WTC11 (cell line): ENCODE results near the gene CNFN. TPM values are rescaled to one million over a fixed set of nuclear protein-coding genes. Genes with fewer than 3 reads are reported as not detected.

Source experiments
- ATAC-seq: fragments of 200-7000 bp; cut with Tn5 transposase; 2 replicates; pipeline ENCODE4 v1.10.0; 2021; ENCODE audit warnings: mild to moderate bottlenecking, moderate library complexity
- Bru-seq: library from RNA; stranded (reverse); fragments of 400-500 nt; gene quantifications from one replicate; lab custom pipeline; 2021; lab: Mats Ljungman, UMichigan
- CTCF ChIA-PET: fragments of 300-600 bp; sonication (Branson Sonifier 250); formaldehyde crosslinking; loops from one replicate; lab custom pipeline; 2021; ENCODE audit warnings: antibody characterized with exemption; lab: Charles Lee
- POLR2A ChIA-PET: fragments of 350-600 bp; sonication (Branson Sonifier 250); formaldehyde crosslinking; loops from one replicate; lab custom pipeline; 2021; ENCODE audit warnings: antibody characterized with exemption; lab: Charles Lee
- DNase-seq: peaks from one replicate; pipeline ENCODE4 v3.0.0; 2021; ENCODE audit warnings: low spot score
- H3K27ac Mint-ChIP-seq: 2 replicates; pipeline ENCODE4 v1.8.0; 2021; ENCODE audit warnings: mixed read lengths
- H3K27me3 Mint-ChIP-seq: 2 replicates; pipeline ENCODE4 v1.8.0; 2021; ENCODE audit warnings: low read depth, mild to moderate bottlenecking, moderate library complexity, mixed read lengths
- H3K36me3 Mint-ChIP-seq: 2 replicates; pipeline ENCODE4 v1.8.0; 2021; ENCODE audit warnings: mixed read lengths
- H3K4me1 Mint-ChIP-seq: 2 replicates; pipeline ENCODE4 v1.8.0; 2022; ENCODE audit warnings: mixed read lengths
- H3K4me3 Mint-ChIP-seq: 2 replicates; pipeline ENCODE4 v1.8.0; 2021; ENCODE audit warnings: mild to moderate bottlenecking, moderate library complexity, mixed read lengths
- H3K9me3 Mint-ChIP-seq: 2 replicates; pipeline ENCODE4 v1.8.0; 2021; ENCODE audit warnings: mixed read lengths
- ESRRA ChIP-seq: sonication (generic); formaldehyde crosslinking; IDR thresholded peaks from 2 replicates; pipeline ENCODE4 v1.8.1; 2022; ENCODE audit warnings: mild to moderate bottlenecking, missing genetic modification reagents, borderline replicate concordance
- ETV6 ChIP-seq: sonication (generic); formaldehyde crosslinking; IDR thresholded peaks from 2 replicates; pipeline ENCODE4 v1.8.1; 2022; ENCODE audit warnings: mild to moderate bottlenecking, missing genetic modification reagents
- FOXJ3 ChIP-seq: sonication (generic); formaldehyde crosslinking; IDR thresholded peaks from 2 replicates; pipeline ENCODE4 v1.9.0; 2021; ENCODE audit warnings: missing genetic modification reagents, mild to moderate bottlenecking, borderline replicate concordance
- GRHL2 ChIP-seq: fragments of 250-450 bp; sonication (Bioruptor Pico); IDR thresholded peaks from 2 replicates; pipeline ENCODE4 v1.8.0; 2022; ENCODE audit warnings: mild to moderate bottlenecking, moderate library complexity; ENCODE audit not compliant: insufficient replicate concordance, severe bottlenecking
- GTF2I ChIP-seq: fragments of 250-450 bp; sonication (Bioruptor Pico); conservative IDR thresholded peaks from 2 replicates; pipeline ENCODE4 v1.4.0; 2021; ENCODE audit warnings: mild to moderate bottlenecking
- NR3C1 ChIP-seq: sonication (generic); formaldehyde crosslinking; conservative IDR thresholded peaks from 2 replicates; pipeline ENCODE4 v1.8.1; 2023; ENCODE audit warnings: low read depth, mild to moderate bottlenecking, missing genetic modification reagents
- SMAD3 ChIP-seq: sonication (generic); formaldehyde crosslinking; IDR thresholded peaks from 2 replicates; pipeline ENCODE4 v1.8.0; 2022; ENCODE audit warnings: missing genetic modification reagents, mild to moderate bottlenecking, borderline replicate concordance
- SOX15 ChIP-seq: fragments of 250-450 bp; sonication (Bioruptor Pico); IDR thresholded peaks from 2 replicates; pipeline ENCODE4 v1.9.0; 2021; ENCODE audit warnings: mild to moderate bottlenecking
- STAT6 ChIP-seq: sonication (generic); formaldehyde crosslinking; conservative IDR thresholded peaks from 2 replicates; pipeline ENCODE4 v1.8.1; 2023; ENCODE audit warnings: mild to moderate bottlenecking, low read depth, missing genetic modification reagents, moderate library complexity
- USF2 ChIP-seq: sonication (generic); formaldehyde crosslinking; IDR thresholded peaks from 2 replicates; pipeline ENCODE4 v1.8.1; 2023; ENCODE audit warnings: mild to moderate bottlenecking, missing genetic modification reagents, moderate library complexity
- ZNF219 ChIP-seq: sonication (generic); formaldehyde crosslinking; IDR thresholded peaks from 2 replicates; pipeline ENCODE4 v1.8.0; 2023; ENCODE audit warnings: missing genetic modification reagents, mild to moderate bottlenecking, borderline replicate concordance
- ZNF232 ChIP-seq: sonication (generic); formaldehyde crosslinking; IDR thresholded peaks from 2 replicates; pipeline ENCODE4 v1.8.0; 2022; ENCODE audit warnings: mild to moderate bottlenecking, missing genetic modification reagents
- ZNF671 ChIP-seq: fragments of 250-450 bp; sonication (Bioruptor Pico); IDR thresholded peaks from 2 replicates; pipeline ENCODE4 v1.8.0; 2021; ENCODE audit warnings: mild to moderate bottlenecking
- long read RNA-seq, 3 experiments: library from RNA in 1 of 3; library from capped mRNA in 1 of 3; library from polyadenylated mRNA in 1 of 3; unstranded in 2 of 3; stranded (forward) in 1 of 3; transcript quantifications; one replicate each; pipeline ENCODE4 v2.0.0, GENCODE V29; 2021
- total RNA-seq: library from RNA; stranded (reverse); gene quantifications from 3 replicates; pipeline ENCODE4 v1.2.3, GENCODE V29; 2021
- TF ChIP-seq, protein P1 (sequence below): sonication (generic); formaldehyde crosslinking; conservative IDR thresholded peaks from 2 replicates; pipeline ENCODE4 v1.8.1; 2022; ENCODE audit warnings: mild to moderate bottlenecking, missing genetic modification reagents
- TF ChIP-seq, protein P2 (sequence below): sonication (generic); formaldehyde crosslinking; IDR thresholded peaks from 2 replicates; pipeline ENCODE4 v1.8.0; 2022; ENCODE audit warnings: mild to moderate bottlenecking, missing genetic modification reagents
- TF ChIP-seq, protein P3 (sequence below): fragments of 200-600 bp; IDR thresholded peaks from 2 replicates; pipeline ENCODE4 v1.8.0; 2022; ENCODE audit warnings: antibody characterized with exemption
- TF ChIP-seq, protein P4 (sequence below): sonication (generic); formaldehyde crosslinking; IDR thresholded peaks from 2 replicates; pipeline ENCODE4 v1.8.1; 2023; ENCODE audit warnings: mild to moderate bottlenecking, missing genetic modification reagents
- TF ChIP-seq, protein P5 (sequence below): sonication (generic); formaldehyde crosslinking; IDR thresholded peaks from 2 replicates; pipeline ENCODE4 v1.8.1; 2023; ENCODE audit warnings: mild to moderate bottlenecking, missing genetic modification reagents, moderate library complexity
- TF ChIP-seq, protein P6 (sequence below): sonication (generic); formaldehyde crosslinking; IDR thresholded peaks from 2 replicates; pipeline ENCODE4 v1.8.0; 2022; ENCODE audit warnings: mild to moderate bottlenecking, missing genetic modification reagents

Gene CNFN, protein sequence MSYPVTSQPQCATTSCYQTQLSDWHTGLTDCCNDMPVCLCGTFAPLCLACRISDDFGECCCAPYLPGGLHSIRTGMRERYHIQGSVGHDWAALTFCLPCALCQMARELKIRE
- total RNA-seq (9.6 to 14.8 TPM (median 11.5 TPM) in 3 replicates), Bru-seq, nascent RNA (percentile 21 among the genes with signal in this experiment)
- long read RNA-seq, experiment 1, partial matches to known transcripts: 8 of 8 reads
- long read RNA-seq, experiment 1, other reads (novel, unspliced or antisense): 0 of 8 reads
- long read RNA-seq, experiment 2, partial matches to known transcripts: 18 of 18 reads
- long read RNA-seq, experiment 2, other reads (novel, unspliced or antisense): 0 of 18 reads
- long read RNA-seq, experiment 3: 0 reads

DNA sequence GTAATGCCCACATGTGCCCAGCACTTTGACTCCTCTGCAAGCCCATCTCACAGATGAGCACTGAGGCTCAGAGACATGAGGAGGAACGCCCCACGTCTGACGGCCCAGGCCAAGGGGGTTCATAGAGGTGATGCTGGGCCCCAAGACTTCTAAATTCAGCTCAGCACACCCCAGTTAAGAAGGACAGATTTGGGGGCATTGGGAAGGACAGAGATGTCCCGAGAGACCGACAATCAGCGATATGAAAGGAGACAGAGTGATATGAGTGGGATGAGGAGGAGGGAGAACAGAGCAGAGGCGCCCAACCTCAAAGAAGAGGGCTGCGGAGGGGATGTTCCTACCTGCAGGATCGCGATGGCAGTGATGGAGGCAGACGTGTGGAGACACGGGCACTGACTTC, at the start of gene CNFN:
Gene CNFN, minus strand, starts transcription at position 399 of the 400 bp plus-strand sequence. CDS start 1,260 bp downstream, outside the sequence.
- no peak within 1 kb of the TSS for H3K4me3 Mint-ChIP-seq
- no peak for TF ChIP-seq STAT6 (CRISPR knock-in tag)
- TF ChIP-seq, protein P1, sequence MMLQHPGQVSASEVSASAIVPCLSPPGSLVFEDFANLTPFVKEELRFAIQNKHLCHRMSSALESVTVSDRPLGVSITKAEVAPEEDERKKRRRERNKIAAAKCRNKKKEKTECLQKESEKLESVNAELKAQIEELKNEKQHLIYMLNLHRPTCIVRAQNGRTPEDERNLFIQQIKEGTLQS (CRISPR knock-in tag): no peak
- TF ChIP-seq, protein P2, sequence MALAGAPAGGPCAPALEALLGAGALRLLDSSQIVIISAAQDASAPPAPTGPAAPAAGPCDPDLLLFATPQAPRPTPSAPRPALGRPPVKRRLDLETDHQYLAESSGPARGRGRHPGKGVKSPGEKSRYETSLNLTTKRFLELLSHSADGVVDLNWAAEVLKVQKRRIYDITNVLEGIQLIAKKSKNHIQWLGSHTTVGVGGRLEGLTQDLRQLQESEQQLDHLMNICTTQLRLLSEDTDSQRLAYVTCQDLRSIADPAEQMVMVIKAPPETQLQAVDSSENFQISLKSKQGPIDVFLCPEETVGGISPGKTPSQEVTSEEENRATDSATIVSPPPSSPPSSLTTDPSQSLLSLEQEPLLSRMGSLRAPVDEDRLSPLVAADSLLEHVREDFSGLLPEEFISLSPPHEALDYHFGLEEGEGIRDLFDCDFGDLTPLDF: no peak
- TF ChIP-seq ESRRA (CRISPR knock-in tag): no peak
- no peak for TF ChIP-seq ETV6 (CRISPR knock-in tag)
- no peak for TF ChIP-seq SMAD3
- TF ChIP-seq SOX15 (CRISPR knock-in tag): no peak
- TF ChIP-seq FOXJ3: no peak
- no peak for TF ChIP-seq GRHL2
- no peak for TF ChIP-seq USF2
- TF ChIP-seq, protein P3, sequence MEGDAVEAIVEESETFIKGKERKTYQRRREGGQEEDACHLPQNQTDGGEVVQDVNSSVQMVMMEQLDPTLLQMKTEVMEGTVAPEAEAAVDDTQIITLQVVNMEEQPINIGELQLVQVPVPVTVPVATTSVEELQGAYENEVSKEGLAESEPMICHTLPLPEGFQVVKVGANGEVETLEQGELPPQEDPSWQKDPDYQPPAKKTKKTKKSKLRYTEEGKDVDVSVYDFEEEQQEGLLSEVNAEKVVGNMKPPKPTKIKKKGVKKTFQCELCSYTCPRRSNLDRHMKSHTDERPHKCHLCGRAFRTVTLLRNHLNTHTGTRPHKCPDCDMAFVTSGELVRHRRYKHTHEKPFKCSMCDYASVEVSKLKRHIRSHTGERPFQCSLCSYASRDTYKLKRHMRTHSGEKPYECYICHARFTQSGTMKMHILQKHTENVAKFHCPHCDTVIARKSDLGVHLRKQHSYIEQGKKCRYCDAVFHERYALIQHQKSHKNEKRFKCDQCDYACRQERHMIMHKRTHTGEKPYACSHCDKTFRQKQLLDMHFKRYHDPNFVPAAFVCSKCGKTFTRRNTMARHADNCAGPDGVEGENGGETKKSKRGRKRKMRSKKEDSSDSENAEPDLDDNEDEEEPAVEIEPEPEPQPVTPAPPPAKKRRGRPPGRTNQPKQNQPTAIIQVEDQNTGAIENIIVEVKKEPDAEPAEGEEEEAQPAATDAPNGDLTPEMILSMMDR: no peak
- TF ChIP-seq ZNF671: no peak
- no peak for TF ChIP-seq GTF2I
- TF ChIP-seq, protein P4, sequence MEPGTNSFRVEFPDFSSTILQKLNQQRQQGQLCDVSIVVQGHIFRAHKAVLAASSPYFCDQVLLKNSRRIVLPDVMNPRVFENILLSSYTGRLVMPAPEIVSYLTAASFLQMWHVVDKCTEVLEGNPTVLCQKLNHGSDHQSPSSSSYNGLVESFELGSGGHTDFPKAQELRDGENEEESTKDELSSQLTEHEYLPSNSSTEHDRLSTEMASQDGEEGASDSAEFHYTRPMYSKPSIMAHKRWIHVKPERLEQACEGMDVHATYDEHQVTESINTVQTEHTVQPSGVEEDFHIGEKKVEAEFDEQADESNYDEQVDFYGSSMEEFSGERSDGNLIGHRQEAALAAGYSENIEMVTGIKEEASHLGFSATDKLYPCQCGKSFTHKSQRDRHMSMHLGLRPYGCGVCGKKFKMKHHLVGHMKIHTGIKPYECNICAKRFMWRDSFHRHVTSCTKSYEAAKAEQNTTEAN: no peak
- TF ChIP-seq, protein P5, sequence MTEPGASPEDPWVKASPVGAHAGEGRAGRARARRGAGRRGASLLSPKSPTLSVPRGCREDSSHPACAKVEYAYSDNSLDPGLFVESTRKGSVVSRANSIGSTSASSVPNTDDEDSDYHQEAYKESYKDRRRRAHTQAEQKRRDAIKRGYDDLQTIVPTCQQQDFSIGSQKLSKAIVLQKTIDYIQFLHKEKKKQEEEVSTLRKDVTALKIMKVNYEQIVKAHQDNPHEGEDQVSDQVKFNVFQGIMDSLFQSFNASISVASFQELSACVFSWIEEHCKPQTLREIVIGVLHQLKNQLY (CRISPR knock-in tag): no peak
- TF ChIP-seq, protein P6, sequence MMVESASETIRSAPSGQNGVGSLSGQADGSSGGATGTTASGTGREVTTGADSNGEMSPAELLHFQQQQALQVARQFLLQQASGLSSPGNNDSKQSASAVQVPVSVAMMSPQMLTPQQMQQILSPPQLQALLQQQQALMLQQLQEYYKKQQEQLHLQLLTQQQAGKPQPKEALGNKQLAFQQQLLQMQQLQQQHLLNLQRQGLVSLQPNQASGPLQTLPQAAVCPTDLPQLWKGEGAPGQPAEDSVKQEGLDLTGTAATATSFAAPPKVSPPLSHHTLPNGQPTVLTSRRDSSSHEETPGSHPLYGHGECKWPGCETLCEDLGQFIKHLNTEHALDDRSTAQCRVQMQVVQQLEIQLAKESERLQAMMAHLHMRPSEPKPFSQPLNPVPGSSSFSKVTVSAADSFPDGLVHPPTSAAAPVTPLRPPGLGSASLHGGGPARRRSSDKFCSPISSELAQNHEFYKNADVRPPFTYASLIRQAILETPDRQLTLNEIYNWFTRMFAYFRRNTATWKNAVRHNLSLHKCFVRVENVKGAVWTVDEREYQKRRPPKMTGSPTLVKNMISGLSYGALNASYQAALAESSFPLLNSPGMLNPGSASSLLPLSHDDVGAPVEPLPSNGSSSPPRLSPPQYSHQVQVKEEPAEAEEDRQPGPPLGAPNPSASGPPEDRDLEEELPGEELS (CRISPR knock-in tag): no peak
- no peak for TF ChIP-seq ZNF219 (CRISPR knock-in tag)
- no peak for TF ChIP-seq ZNF232 (CRISPR knock-in tag)
- TF ChIP-seq NR3C1 (CRISPR knock-in tag): no peak
- no peak within 1 kb of the TSS for H3K27ac Mint-ChIP-seq
- ATAC-seq (no peak), DNase-seq (no peak)
- ChIA-PET POLR2A (no interaction called here), CTCF (no interaction called here)
- H3K36me3 Mint-ChIP-seq: no peaks in the 10 kb centered on the region
- peaks cover 17% of the 10 kb centered on the region for H3K4me1 Mint-ChIP-seq
- H3K27me3 Mint-ChIP-seq: peaks cover 51% of the 10 kb centered on the region
- H3K9me3 Mint-ChIP-seq: no peaks in the 10 kb centered on the region
